HepG2 (cell line): ENCODE measurements around the gene IVD. TPM values are rescaled to one million over a fixed set of nuclear protein-coding genes. Genes with fewer than 3 reads are reported as not detected.

Experiments
- ELF1 ChIP-seq: sonication (generic); formaldehyde crosslinking; IDR thresholded peaks from 2 replicates; pipeline ENCODE4 v1.4.0; 2020; ENCODE audit warnings: missing genetic modification reagents
- ELF3 ChIP-seq: IDR thresholded peaks from 2 replicates; pipeline ENCODE4 v1.6.1; 2016; ENCODE audit warnings: missing genetic modification reagents, missing compliant biosample characterization
- ETV6 ChIP-seq: sonication (generic); formaldehyde crosslinking; conservative IDR thresholded peaks from 2 replicates; pipeline ENCODE4 v1.4.0; 2020; ENCODE audit warnings: missing genetic modification reagents
- NFKBIZ ChIP-seq: IDR thresholded peaks from 2 replicates; pipeline ENCODE4 v1.6.1; 2018; ENCODE audit warnings: missing genetic modification reagents, missing compliant biosample characterization
- NFYC ChIP-seq: IDR thresholded peaks from 2 replicates; pipeline ENCODE4 v1.6.1; 2016; ENCODE audit warnings: missing genetic modification reagents, missing compliant biosample characterization
- POLR2AphosphoS2 ChIP-seq: IDR thresholded peaks from 2 replicates; pipeline ENCODE4 v1.6.1; 2011; ENCODE audit warnings: low read depth, low read length, improper control_type of control experiment
- POLR2G ChIP-seq: fragments of 200-400 bp; formaldehyde crosslinking; IDR thresholded peaks from 2 replicates; pipeline ENCODE4 v1.6.1; 2018; ENCODE audit warnings: mild to moderate bottlenecking, low read depth, low read length, moderate library complexity
- RFX3 ChIP-seq: IDR thresholded peaks from 2 replicates; pipeline ENCODE4 v1.6.1; 2016; ENCODE audit warnings: missing biosample characterization, missing genetic modification reagents
- SIN3A ChIP-seq: IDR thresholded peaks from 2 replicates; pipeline ENCODE4 v1.6.1; 2011; ENCODE audit warnings: low read depth, mild to moderate bottlenecking, control low read depth, low read length, borderline replicate concordance
- SUZ12 ChIP-seq: fragments of 150-350 bp; IDR thresholded peaks from 2 replicates; pipeline ENCODE4 v1.6.1; 2014; ENCODE audit warnings: low read depth, low read length
- TBX3 ChIP-seq: fragments of 450-650 bp; IDR thresholded peaks from 2 replicates; pipeline ENCODE4 v1.6.1; 2017; ENCODE audit warnings: antibody characterized with exemption, mild to moderate bottlenecking, inconsistent platforms, borderline replicate concordance
- THAP11 ChIP-seq: IDR thresholded peaks from 2 replicates; pipeline ENCODE4 v1.6.1; 2016; ENCODE audit warnings: missing biosample characterization, missing genetic modification reagents
- TRIM22 ChIP-seq: fragments of 450-650 bp; IDR thresholded peaks from 2 replicates; pipeline ENCODE4 v1.6.1; 2017
- U2AF1 ChIP-seq: fragments of 200-400 bp; formaldehyde crosslinking; optimal IDR thresholded peaks from 2 replicates; pipeline ENCODE3; 2017; ENCODE audit warnings: mild to moderate bottlenecking, low read depth, low read length
- ZNF232 ChIP-seq: sonication (generic); formaldehyde crosslinking; IDR thresholded peaks from 2 replicates; pipeline ENCODE4 v1.4.0; 2020; ENCODE audit warnings: missing genetic modification reagents, borderline replicate concordance
- ZNF263 ChIP-seq: sonication (generic); formaldehyde crosslinking; IDR thresholded peaks from 2 replicates; pipeline ENCODE4 v1.4.0; 2020; ENCODE audit warnings: missing genetic modification reagents
- ZNF281 ChIP-seq: sonication (generic); formaldehyde crosslinking; IDR thresholded peaks from 2 replicates; pipeline ENCODE4 v1.4.0; 2020; ENCODE audit warnings: missing genetic modification reagents, borderline replicate concordance
- ZNF33A ChIP-seq: sonication (generic); formaldehyde crosslinking; IDR thresholded peaks from 2 replicates; pipeline ENCODE4 v1.5.1; 2020; ENCODE audit warnings: missing genetic modification reagents, mild to moderate bottlenecking, moderate library complexity, borderline replicate concordance
- ZNF547 ChIP-seq: sonication (generic); formaldehyde crosslinking; IDR thresholded peaks from 2 replicates; pipeline ENCODE4 v1.5.1; 2020; ENCODE audit warnings: mild to moderate bottlenecking, missing genetic modification reagents
- ZNF580 ChIP-seq: IDR thresholded peaks from 2 replicates; pipeline ENCODE4 v1.6.1; 2016; ENCODE audit warnings: low read depth, borderline replicate concordance
- ZNF713 ChIP-seq: sonication (generic); formaldehyde crosslinking; IDR thresholded peaks from 2 replicates; pipeline ENCODE4 v1.4.0; 2020; ENCODE audit warnings: mild to moderate bottlenecking, missing genetic modification reagents
- ZNF792 ChIP-seq: IDR thresholded peaks from 2 replicates; pipeline ENCODE4 v1.6.1; 2016
- polyA plus RNA-seq, 8 experiments: library from polyadenylated mRNA; depleted of rRNA in 3 of 8; stranded (reverse) in 7 of 8; unstranded in 1 of 8; fragments of >200 nt; fragmentation: Illumina TruSeq in 4 of 8; extraction: Trizol in 4 of 8; gene quantifications; 2 replicates each; pipeline versions ENCODE4 v1.2.1 to v1.2.3, GENCODE V29; 2011 to 2016; ENCODE audit warnings: low read depth in 4 of 8, missing spikeins in 1 of 8, mixed read lengths in 1 of 8; ENCODE audit not compliant: insufficient read depth in 1 of 8
- total RNA-seq, 5 experiments: library from RNA; depleted of rRNA; stranded (reverse); fragments of >200 nt; fragmentation: Illumina TruSeq; extraction: Trizol; gene quantifications; 2 replicates each; pipeline ENCODE4 v1.2.3, GENCODE V29; 2016; ENCODE audit warnings: low read depth in 1 of 5
- TF ChIP-seq, protein P1 (sequence below): sonication (generic); formaldehyde crosslinking; IDR thresholded peaks from 2 replicates; pipeline ENCODE4 v1.4.0; 2020; ENCODE audit warnings: missing genetic modification reagents
- TF ChIP-seq, protein P2 (sequence below): sonication (generic); IDR thresholded peaks from 2 replicates; pipeline ENCODE4 v1.6.1; 2016; ENCODE audit warnings: low read depth, borderline replicate concordance

The IVD gene
- total and polyA plus RNA-seq, 2 of the 13 experiments (the other 11 are each of a cell fraction or from before 2014, with no cell fraction given): 48.0 to 53.9 TPM

GRCh38 chr15:40440743-40441564, 35.4 kb downstream of the IVD start, which contains the start of gene BAHD1 (continued):
- TF ChIP-seq POLR2AphosphoS2 (no peak), TRIM22 (no peak), TBX3 (no peak), ZNF263 (CRISPR knock-in tag) (no peak), SUZ12 (no peak), ZNF281 (CRISPR knock-in tag) (peak; percentile 80), ELF1 (peak; percentile 84), THAP11 (CRISPR knock-in tag) (no peak), ZNF33A (CRISPR knock-in tag) (no peak), ZNF232 (CRISPR knock-in tag) (no peak), ZNF547 (peak; percentile 40; the same call in 1 of the 2 replicates), ETV6 (no peak), ZNF792 (CRISPR knock-in tag) (0 out of 2 replicates have a peak, but pooled peaks have one; percentile 17), ZNF713 (no peak), RFX3 (CRISPR knock-in tag) (no peak), U2AF1 (no peak), POLR2G (peak; percentile 43; the same call in 1 of the 2 replicates), NFYC (peak; percentile 88), SIN3A (peak; percentile 30; the same call in 1 of the 2 replicates), ZNF580 (CRISPR knock-in tag) (no peak), ELF3 (no peak; the same call in 1 of the 2 replicates), NFKBIZ (CRISPR knock-in tag) (no peak)
- TF ChIP-seq, protein P1, sequence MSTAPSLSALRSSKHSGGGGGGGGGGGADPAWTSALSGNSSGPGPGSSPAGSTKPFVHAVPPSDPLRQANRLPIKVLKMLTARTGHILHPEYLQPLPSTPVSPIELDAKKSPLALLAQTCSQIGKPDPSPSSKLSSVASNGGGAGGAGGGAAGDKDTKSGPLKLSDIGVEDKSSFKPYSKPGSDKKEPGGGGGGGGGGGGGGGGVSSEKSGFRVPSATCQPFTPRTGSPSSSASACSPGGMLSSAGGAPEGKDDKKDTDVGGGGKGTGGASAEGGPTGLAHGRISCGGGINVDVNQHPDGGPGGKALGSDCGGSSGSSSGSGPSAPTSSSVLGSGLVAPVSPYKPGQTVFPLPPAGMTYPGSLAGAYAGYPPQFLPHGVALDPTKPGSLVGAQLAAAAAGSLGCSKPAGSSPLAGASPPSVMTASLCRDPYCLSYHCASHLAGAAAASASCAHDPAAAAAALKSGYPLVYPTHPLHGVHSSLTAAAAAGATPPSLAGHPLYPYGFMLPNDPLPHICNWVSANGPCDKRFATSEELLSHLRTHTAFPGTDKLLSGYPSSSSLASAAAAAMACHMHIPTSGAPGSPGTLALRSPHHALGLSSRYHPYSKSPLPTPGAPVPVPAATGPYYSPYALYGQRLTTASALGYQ: no peak
- TF ChIP-seq, protein P2, sequence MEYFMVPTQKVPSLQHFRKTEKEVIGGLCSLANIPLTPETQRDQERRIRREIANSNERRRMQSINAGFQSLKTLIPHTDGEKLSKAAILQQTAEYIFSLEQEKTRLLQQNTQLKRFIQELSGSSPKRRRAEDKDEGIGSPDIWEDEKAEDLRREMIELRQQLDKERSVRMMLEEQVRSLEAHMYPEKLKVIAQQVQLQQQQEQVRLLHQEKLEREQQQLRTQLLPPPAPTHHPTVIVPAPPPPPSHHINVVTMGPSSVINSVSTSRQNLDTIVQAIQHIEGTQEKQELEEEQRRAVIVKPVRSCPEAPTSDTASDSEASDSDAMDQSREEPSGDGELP: no peak
